A549 (cell line): ENCODE data around the gene WDR82. TPM values are rescaled to one million over a fixed set of nuclear protein-coding genes. Genes with fewer than 3 reads are reported as not detected.

Source experiments
- ATAC-seq, 2 experiments: fragments of 200-7000 bp in 1 of 2; fragments of >200 bp in 1 of 2; cut with Nextera tagmentation in 1 of 2; cut with Tn5 transposase in 1 of 2; 3 replicates each; pipeline versions ENCODE4 v1.8.0 to v1.9.1; 2018 to 2020; ENCODE audit warnings: mild to moderate bottlenecking in 1 of 2, moderate library complexity in 1 of 2
- CTCF ChIA-PET: fragments of 300-600 bp; sonication (Branson Sonifier 250); formaldehyde crosslinking; extraction: SDS; loops from one replicate; lab custom pipeline; 2021; ENCODE audit warnings: antibody characterized with exemption, inconsistent platforms; lab: Yijun Ruan, JAX
- POLR2A ChIA-PET: fragments of 350-600 bp; formaldehyde crosslinking; extraction: SDS; loops from one replicate; lab custom pipeline; 2021; ENCODE audit warnings: antibody characterized with exemption, inconsistent platforms; lab: Yijun Ruan, JAX
- DNase-seq, 2 experiments: peaks; one replicate each; pipeline versions ENCODE4 v3.0.0 to v3.0.0-alpha.2; 2011 to 2016; ENCODE audit warnings: low read depth in 1 of 2, low spot score in 1 of 2
- FAIRE-seq: peaks from 2 replicates; lab custom pipeline; 2011; peaks lifted over from hg19 to GRCh38; lab: Jason Lieb, UNC
- H3K27ac ChIP-seq, 2 experiments: fragments of >200 bp; sonication (Bioruptor Twin); formaldehyde crosslinking; 3 replicates each; pipeline ENCODE4 v1.5.1; 2016 to 2017
- H3K4me1 ChIP-seq: fragments of >200 bp; sonication (Bioruptor Twin); formaldehyde crosslinking; 3 replicates; pipeline ENCODE4 v1.6.1; 2016
- H3K4me2 ChIP-seq: fragments of >200 bp; sonication (Bioruptor Twin); formaldehyde crosslinking; 3 replicates; pipeline ENCODE4 v1.6.1; 2016
- H3K4me3 ChIP-seq: fragments of >200 bp; sonication (Bioruptor Twin); formaldehyde crosslinking; 3 replicates; pipeline ENCODE4 v1.5.1; 2016
- H3K9me3 ChIP-seq: fragments of >200 bp; sonication (Bioruptor Twin); formaldehyde crosslinking; 3 replicates; pipeline ENCODE4 v1.6.1; 2016
- ATOH8 ChIP-seq: fragments of 250-450 bp; sonication (Bioruptor Pico); IDR thresholded peaks from 2 replicates; pipeline ENCODE4 v1.5.0; 2020; ENCODE audit warnings: low read depth, mild to moderate bottlenecking, moderate library complexity
- BHLHE40 ChIP-seq: IDR thresholded peaks from 2 replicates; pipeline ENCODE4 v1.6.1; 2012; ENCODE audit warnings: low read depth, low read length, inconsistent platforms
- CBX2 ChIP-seq: fragments of 200-600 bp; sonication (generic); IDR thresholded peaks from 2 replicates; pipeline ENCODE4 v1.6.1; 2016; ENCODE audit warnings: low read depth, mild to moderate bottlenecking, borderline replicate concordance
- CBX8 ChIP-seq: fragments of 200-600 bp; sonication (generic); IDR thresholded peaks from 2 replicates; pipeline ENCODE4 v1.6.1; 2016
- CEBPB ChIP-seq, 2 experiments: fragments of >200 bp in 1 of 2; sonication (Bioruptor Twin) in 1 of 2; formaldehyde crosslinking in 1 of 2; IDR thresholded peaks; 2 replicates each; pipeline ENCODE4 v1.6.1; 2012 to 2016
- CTCF ChIP-seq: fragments of >200 bp; sonication (Bioruptor Twin); formaldehyde crosslinking; IDR thresholded peaks from 3 replicates; pipeline ENCODE4 v1.5.1; 2016
- EHMT2 ChIP-seq: fragments of 200-600 bp; sonication (generic); IDR thresholded peaks from 2 replicates; pipeline ENCODE4 v1.6.1; 2016; ENCODE audit warnings: antibody characterized with exemption, low read depth, mild to moderate bottlenecking, moderate library complexity
- EP300 ChIP-seq, 2 experiments: fragments of >200 bp; sonication (Bioruptor Twin); formaldehyde crosslinking; IDR thresholded peaks; 2 replicates in 1 of 2; 3 replicates in 1 of 2; pipeline ENCODE4 v1.6.1; 2016 to 2017
- FOSL2 ChIP-seq, 2 experiments: fragments of 450-650 bp in 1 of 2; fragments of >200 bp in 1 of 2; sonication (Bioruptor Twin) in 1 of 2; formaldehyde crosslinking; IDR thresholded peaks; 2 replicates each; pipeline versions ENCODE4 v1.5.0 to v1.6.1; 2016 to 2020; ENCODE audit warnings: mild to moderate bottlenecking in 1 of 2, moderate library complexity in 1 of 2
- GATA3 ChIP-seq: IDR thresholded peaks from 2 replicates; pipeline ENCODE4 v1.6.1; 2012; ENCODE audit warnings: borderline replicate concordance
- HES2 ChIP-seq: fragments of >200 bp; sonication (Bioruptor Twin); formaldehyde crosslinking; IDR thresholded peaks from 2 replicates; pipeline ENCODE4 v1.6.1; 2016
- HEYL ChIP-seq: fragments of 250-450 bp; sonication (Bioruptor Pico); IDR thresholded peaks from 2 replicates; pipeline ENCODE4 v1.8.0; 2021; ENCODE audit warnings: mild to moderate bottlenecking, moderate library complexity
- HMGXB4 ChIP-seq: fragments of 250-450 bp; sonication (Bioruptor Pico); IDR thresholded peaks from 2 replicates; pipeline ENCODE4 v1.5.0; 2021; ENCODE audit warnings: mild to moderate bottlenecking, moderate library complexity, borderline replicate concordance
- HOXA7 ChIP-seq: fragments of 250-450 bp; sonication (Bioruptor Pico); IDR thresholded peaks from 2 replicates; pipeline ENCODE4 v1.5.0; 2020; ENCODE audit warnings: mild to moderate bottlenecking, moderate library complexity
- JUN ChIP-seq, 2 experiments: fragments of >200 bp; sonication (Bioruptor Twin); formaldehyde crosslinking; IDR thresholded peaks; 2 replicates in 1 of 2; 3 replicates in 1 of 2; pipeline ENCODE4 v1.6.1; 2016 to 2017
- JUNB ChIP-seq: fragments of >200 bp; sonication (Bioruptor Twin); formaldehyde crosslinking; IDR thresholded peaks from 2 replicates; pipeline ENCODE4 v1.6.1; 2016
- KDM1A ChIP-seq: fragments of 200-600 bp; sonication (generic); IDR thresholded peaks from 2 replicates; pipeline ENCODE4 v1.6.1; 2016; ENCODE audit warnings: low read depth, mild to moderate bottlenecking
- KDM5A ChIP-seq: fragments of 200-600 bp; sonication (generic); IDR thresholded peaks from 2 replicates; pipeline ENCODE4 v1.6.1; 2016; ENCODE audit warnings: antibody characterized with exemption, mild to moderate bottlenecking
- NR3C1 ChIP-seq: fragments of >200 bp; sonication (Bioruptor Twin); formaldehyde crosslinking; IDR thresholded peaks from 3 replicates; pipeline ENCODE4 v1.6.1; 2017
- POLR2AphosphoS2 ChIP-seq: conservative IDR thresholded peaks from 2 replicates; pipeline ENCODE4 v1.6.1; 2012; ENCODE audit warnings: low read length, improper control_type of control experiment, inconsistent platforms
- RNF2 ChIP-seq: fragments of 200-600 bp; sonication (generic); IDR thresholded peaks from 2 replicates; pipeline ENCODE4 v1.6.1; 2016; ENCODE audit warnings: low read depth, mild to moderate bottlenecking, antibody characterized with exemption, moderate library complexity, borderline replicate concordance
- TP53 ChIP-seq: fragments of 250-450 bp; sonication (Bioruptor Pico); IDR thresholded peaks from 2 replicates; pipeline ENCODE4 v1.5.0; 2021; ENCODE audit warnings: mild to moderate bottlenecking, moderate library complexity
- USF2 ChIP-seq: fragments of 450-650 bp; IDR thresholded peaks from 2 replicates; pipeline ENCODE4 v1.6.1; 2014; ENCODE audit warnings: antibody characterized with exemption
- ZC3H11A ChIP-seq: fragments of 450-650 bp; IDR thresholded peaks from 2 replicates; pipeline ENCODE4 v1.6.1; 2014; ENCODE audit warnings: antibody characterized with exemption, mild to moderate bottlenecking
- WGBS: methylation state at CpG from one replicate; pipeline ENCODE4 v1.1.6; 2017; ENCODE audit errors: missing lambda C conversion rate; 5-methylcytosine and 5-hydroxymethylcytosine counted together
- polyA plus RNA-seq, 4 experiments: library from polyadenylated mRNA; depleted of rRNA in 3 of 4; stranded (reverse); fragments of >200 nt; fragmentation: RNase III in 1 of 4; extraction: RNeasy Plus Mini Kit Qiagen cat#74134 plus additional on column Dnase treatment in 1 of 4; gene quantifications; 2 replicates in 3 of 4; 3 replicates in 1 of 4; pipeline ENCODE4 v1.2.3, GENCODE V29; 2011 to 2017

WDR82 gene
- polyA plus RNA-seq, 2 of the 4 experiments (the other 2 are of a cell fraction): 50.6 to 52.7 TPM

GRCh38 chr3:52236424-52236886 lies 42.0 kb downstream of the WDR82 start:
- DNase-seq (no peak), ATAC-seq (no peak), FAIRE-seq (no peak)
- WGBS: 81% methylated on average over 3 of the region's 5 CpGs
- H3K4me3 ChIP-seq: no peak overlapping the region; the same call in 2 of the 3 replicates
- H3K4me2 ChIP-seq: peak overlapping the region; percentile 79
- no peaks in the 10 kb centered on the region for H3K9me3 ChIP-seq
- ChIA-PET POLR2A (interaction anchor here (1.1 to 1.3 kb wide), 2 partner anchors 51 to 241 kb away, joined by 3 to 4 read pairs; partner anchors contain the start of genes GLYCTK and RPL29), CTCF (interaction anchor here (0.6 to 11.4 kb wide), 6 partner anchors 13 to 1029 kb away, joined by 3 to 198 read pairs (median 5); partner anchors contain the start of genes TLR9 and WDR82)
- TF ChIP-seq HOXA7 (CRISPR knock-in tag) (no peak), JUNB (no peak), FOSL2 (IDR thresholded peaks at IDR 0.05) (no peak), FOSL2 (CRISPR knock-in tag; IDR thresholded peaks at IDR 0.05) (no peak), CEBPB (IDR thresholded peaks at IDR 0.05) (no peak), CBX8 (no peak), GATA3 (no peak), CTCF (no peak), EHMT2 (no peak), HEYL (CRISPR knock-in tag) (no peak), POLR2AphosphoS2 (no peak), TP53 (CRISPR knock-in tag) (no peak)
- H3K27ac ChIP-seq: peak overlapping the region; percentile 98
- H3K4me1 ChIP-seq: peaks cover 32% of the 10 kb centered on the region

GRCh38 chr3:52234516-52235447 lies 43.7 kb downstream of the WDR82 start:
- no peak for ATAC-seq
- no peak for TF ChIP-seq KDM1A
- no peak for TF ChIP-seq BHLHE40
- no peak for TF ChIP-seq NR3C1
- no peak for TF ChIP-seq POLR2AphosphoS2
- TF ChIP-seq EP300 (IDR thresholded peaks at IDR 0.05): no peak
- no peak for TF ChIP-seq HMGXB4
- no peak for TF ChIP-seq JUNB
- TF ChIP-seq ZC3H11A: no peak
- TF ChIP-seq JUN (IDR thresholded peaks at IDR 0.05): no peak
- no peak for TF ChIP-seq CBX2
- TF ChIP-seq USF2: no peak
- TF ChIP-seq RNF2: no peak
- no peak for TF ChIP-seq ATOH8 (CRISPR knock-in tag)
- TF ChIP-seq KDM5A: no peak
- TF ChIP-seq FOSL2 (IDR thresholded peaks at IDR 0.05): no peak
- no peak for TF ChIP-seq FOSL2 (CRISPR knock-in tag; IDR thresholded peaks at IDR 0.05)
- no peak for TF ChIP-seq HES2
- H3K4me3 ChIP-seq: no peak overlapping the region
- H3K9me3 ChIP-seq: no peaks in the 10 kb centered on the region
- WGBS: 89% methylated on average over 7 of the region's 15 CpGs
- no peak overlapping the region for H3K4me2 ChIP-seq
- ChIA-PET POLR2A (no interaction called here), CTCF (interaction anchor here (0.5 to 11.4 kb wide), 9 partner anchors 8 to 112 kb away, joined by 3 to 198 read pairs (median 3); partner anchors contain the start of genes TLR9 and WDR82)
- no peak for FAIRE-seq
- no peak for DNase-seq
- no peak overlapping the region for H3K27ac ChIP-seq
- peaks cover 22% of the 10 kb centered on the region for H3K4me1 ChIP-seq
